GM21786 (cell line): ENCODE data around the gene LAMTOR3.

ENCODE experiments used
- ATAC-seq: cut with Tn5 transposase; IDR thresholded peaks from one replicate; pipeline ENCODE4 v1.9.1; 2021; ENCODE audit not compliant: unreplicated experiment

The LAMTOR3 gene

GRCh38 chr4:99894161-99894997 is at the start of gene LAMTOR3:
TSS of gene LAMTOR3 (minus strand) at chr4:99894427. CDS start at chr4:99893963, 464 bp downstream.
- ATAC-seq: peak; percentile 100

GRCh38 chr4:99938243-99938753 is 44.1 kb upstream of the LAMTOR3 start:
- ATAC-seq: no peak

GRCh38 chr4:99934891-99935290 is 40.7 kb upstream of the LAMTOR3 start:
- no peak for ATAC-seq

GRCh38 chr4:99927566-99927965 is 33.3 kb upstream of the LAMTOR3 start:
- ATAC-seq: no peak

GRCh38 chr4:99921174-99921573 is 26.9 kb upstream of the LAMTOR3 start:
- no peak for ATAC-seq

- ATAC-seq: no peak
Measured at GRCh38 chr4:99918656-99919055, 24.4 kb upstream of the LAMTOR3 start.

DNA sequence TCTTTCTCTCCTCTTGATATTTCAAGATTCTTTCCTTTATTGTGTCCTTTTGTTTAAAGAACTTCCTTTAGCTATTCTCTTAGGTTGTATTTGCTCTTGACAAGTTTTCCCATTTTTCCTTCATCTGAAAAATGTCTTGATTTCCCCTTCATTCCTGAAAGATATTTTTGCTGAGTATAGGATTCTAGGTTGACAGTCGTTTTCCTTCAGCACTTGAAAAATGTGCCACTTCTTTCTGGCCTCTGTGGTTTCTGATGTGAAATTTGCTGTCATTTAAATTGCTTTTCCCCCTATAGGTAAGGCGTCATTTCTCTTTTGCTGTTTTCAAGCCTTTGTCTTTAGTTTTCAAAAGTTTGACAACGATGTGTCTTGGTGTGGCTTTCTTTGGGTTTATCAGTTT is 23.3 kb upstream of the LAMTOR3 start:
- ATAC-seq: no peak

DNA sequence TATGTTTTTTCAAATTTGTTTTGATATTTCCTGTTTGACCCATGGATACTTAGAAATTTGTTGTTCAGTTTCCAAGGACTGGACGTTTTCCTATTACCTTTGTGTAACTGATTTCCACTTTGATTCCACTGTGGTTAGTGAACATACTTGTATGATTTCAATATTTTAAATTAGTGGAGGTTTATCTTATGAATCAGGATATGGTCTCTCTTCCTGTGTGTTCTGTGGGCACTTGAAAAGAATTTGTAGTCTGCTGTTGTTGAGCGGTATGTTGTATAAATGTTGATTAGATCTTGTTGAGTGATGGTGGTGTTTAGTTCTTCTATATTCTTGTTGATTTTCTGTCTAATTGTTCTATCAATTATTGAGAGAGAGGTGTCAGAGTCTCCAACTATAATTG is 21.2 kb upstream of the LAMTOR3 start:
- no peak for ATAC-seq

GRCh38 chr4:99894998-99895397 is 771 bp upstream of the LAMTOR3 start:
- ATAC-seq: no peak

- no peak for ATAC-seq
Measured at GRCh38 chr4:99893839-99894160, 427 bp downstream of the LAMTOR3 start.

DNA sequence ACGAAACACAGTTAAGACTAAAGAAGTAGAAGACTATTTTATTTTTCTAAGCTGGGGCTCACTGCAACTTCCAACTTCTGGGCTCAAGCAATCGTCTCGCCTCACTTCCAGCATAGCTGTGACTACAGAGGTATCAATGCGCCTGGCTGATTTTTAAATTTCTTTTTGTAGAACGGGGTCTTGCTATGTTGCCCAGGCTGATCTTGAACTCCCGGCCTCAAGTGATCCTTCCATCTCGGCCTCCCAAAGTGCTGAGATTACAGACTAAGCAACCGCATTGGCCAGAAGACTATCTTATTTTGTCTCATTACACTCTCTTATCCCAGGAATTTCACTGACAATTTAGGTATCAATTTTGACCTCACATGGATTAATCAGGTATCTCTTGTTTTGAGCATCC is 1.2 kb downstream of the LAMTOR3 start:
- no peak for ATAC-seq

GRCh38 chr4:99891351-99891750 is 2.9 kb downstream of the LAMTOR3 start:
- no peak for ATAC-seq

DNA sequence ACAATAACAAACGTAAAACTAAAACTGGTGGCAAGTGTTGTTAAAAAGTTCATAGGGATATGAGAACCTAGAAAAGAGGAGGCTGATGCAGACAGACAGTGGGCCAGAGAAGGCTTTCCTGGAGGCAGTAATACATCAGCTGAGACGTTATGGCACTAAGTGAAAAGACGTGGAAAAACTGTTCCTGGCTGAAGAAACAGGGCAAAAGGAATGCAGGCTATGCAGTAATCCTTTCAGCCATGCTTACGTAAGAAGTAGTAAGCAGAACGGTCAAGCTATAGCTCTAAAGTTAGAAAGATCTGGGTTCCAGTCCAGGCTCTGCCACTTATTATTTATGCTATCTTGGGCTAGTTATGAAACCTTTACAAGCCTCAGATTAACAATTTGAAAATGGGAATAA is 6.4 kb downstream of the LAMTOR3 start:
- ATAC-seq: no peak

DNA sequence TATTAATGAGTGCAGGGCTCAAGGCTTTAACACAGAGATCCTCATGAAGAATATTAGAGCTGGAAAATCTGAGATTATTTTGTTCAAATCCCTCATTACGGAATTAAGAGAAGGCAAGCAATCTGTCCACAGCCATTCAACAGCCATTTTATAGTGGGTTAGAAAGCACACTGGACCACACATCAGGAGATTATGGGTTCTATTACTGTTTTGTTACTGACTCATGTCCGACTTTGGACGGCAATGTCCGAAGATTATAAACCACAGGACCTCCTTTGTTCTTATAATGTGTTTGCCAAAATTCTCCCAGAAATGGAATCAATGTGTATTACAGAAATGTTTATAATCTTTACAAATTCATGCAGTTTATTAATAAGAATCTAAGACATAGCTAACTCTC is 8.1 kb downstream of the LAMTOR3 start:
- ATAC-seq: no peak

DNA sequence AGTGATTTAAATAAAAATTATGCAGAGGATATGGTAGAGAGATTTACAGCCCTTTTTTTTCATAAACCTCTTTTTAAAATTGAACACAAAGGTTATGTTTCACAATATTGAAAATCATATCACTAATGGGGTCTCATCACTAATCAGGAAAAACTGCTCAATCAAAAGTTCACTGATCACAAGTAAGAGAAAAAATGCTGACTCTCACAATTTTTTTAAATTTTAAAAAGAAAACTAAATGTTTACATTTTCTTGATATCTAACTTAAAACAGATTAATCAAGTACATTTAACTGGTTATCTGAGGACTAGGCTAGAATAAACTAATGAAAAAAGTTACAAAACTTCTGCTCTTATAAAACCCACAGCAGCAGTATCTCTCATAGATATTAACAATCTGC is 8.5 kb downstream of the LAMTOR3 start:
- ATAC-seq: no peak

DNA sequence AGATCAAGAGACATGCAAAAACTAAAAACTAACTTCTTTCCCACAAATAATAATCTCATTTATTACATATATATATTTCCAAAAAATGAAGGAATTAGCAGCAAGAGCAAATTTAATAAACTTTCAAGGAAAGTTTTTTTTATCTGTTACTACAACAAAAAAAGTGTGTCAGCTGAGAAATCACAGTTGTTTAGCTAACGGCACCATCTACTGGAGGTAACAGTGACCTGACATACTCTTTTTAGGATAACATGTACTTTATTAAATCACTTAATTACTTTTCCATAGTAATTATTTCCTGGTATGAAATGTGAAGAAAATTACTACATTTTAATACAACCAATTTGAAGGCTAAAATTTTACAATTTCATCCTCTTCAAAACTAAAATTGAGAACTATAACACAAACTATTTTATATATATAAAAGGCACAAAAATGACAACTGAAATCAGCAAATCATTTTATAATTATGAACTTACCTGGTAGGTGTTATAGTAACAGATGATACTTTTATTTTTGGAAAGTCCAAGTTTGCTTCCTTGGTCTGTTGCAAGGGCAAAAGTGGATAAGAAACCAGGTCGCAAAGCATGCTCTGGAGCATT is 9.1 kb downstream of the LAMTOR3 start:
- peak; percentile 61 for ATAC-seq

DNA sequence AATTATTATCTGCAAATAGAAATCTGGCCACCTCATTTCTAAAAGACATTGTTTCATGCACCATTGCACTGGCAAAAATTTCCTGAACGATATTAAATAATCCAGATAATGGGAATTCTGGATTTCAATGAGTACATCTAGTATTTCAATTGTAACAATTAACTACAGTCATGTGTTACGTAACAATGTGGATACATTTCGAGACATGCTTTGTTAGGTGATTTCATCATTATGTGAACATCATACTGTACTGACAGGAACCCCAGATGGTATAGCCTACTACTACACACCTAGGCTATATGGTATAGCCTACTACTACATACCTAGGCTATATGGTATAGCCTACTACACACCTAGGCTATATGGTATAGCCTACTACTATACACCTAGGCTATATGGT is 14.8 kb downstream of the LAMTOR3 start:
- no peak for ATAC-seq

DNA sequence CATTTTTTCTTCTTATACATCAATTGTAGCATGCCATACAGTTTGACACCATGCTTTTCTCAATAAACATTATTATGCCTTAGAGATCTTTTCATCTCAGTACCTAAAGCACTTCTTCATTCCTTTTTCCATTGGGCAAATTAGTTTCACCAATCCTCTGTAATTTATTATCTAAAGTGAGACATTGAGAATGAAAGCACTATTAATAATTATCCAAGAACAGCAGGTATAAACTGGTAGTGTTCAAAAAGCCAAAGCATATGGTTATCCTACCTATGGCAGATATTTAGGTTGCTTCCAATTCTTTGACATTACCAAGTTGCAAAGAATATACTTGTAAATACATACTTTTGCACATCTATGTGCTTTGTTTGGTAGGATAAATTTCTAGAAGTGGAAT is 15.6 kb downstream of the LAMTOR3 start:
- no peak for ATAC-seq

DNA sequence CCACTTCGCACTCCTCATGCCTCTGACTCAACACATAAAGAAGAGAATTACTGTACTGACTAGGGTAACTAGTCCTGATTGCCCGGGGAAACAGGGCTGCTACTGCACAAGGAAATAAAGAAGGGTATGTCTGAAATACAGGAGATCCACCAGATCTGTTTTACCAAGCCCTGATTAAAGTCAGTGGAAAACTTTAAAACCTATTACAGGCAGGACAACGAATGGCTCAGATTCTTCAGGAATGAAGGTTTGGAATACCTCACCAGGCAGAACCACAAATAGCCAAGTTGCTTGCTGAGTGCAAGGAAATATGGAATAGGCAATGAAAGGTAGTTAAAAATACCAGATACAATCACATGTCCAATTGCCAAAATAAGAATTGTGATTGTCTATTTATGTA is 17.3 kb downstream of the LAMTOR3 start:
- no peak for ATAC-seq

- no peak for ATAC-seq
Measured at GRCh38 chr4:99875071-99875470, 19.2 kb downstream of the LAMTOR3 start.

- ATAC-seq: no peak
Measured at GRCh38 chr4:99872570-99872969, 21.7 kb downstream of the LAMTOR3 start.

GRCh38 chr4:99868126-99868596 is 26.1 kb downstream of the LAMTOR3 start:
- ATAC-seq: no peak
